ENCODE results near the gene PRKCA.
A peak's percentile ranks its signal among the peaks of the same experiment; 100 is the strongest.

Gene PRKCA

DNA sequence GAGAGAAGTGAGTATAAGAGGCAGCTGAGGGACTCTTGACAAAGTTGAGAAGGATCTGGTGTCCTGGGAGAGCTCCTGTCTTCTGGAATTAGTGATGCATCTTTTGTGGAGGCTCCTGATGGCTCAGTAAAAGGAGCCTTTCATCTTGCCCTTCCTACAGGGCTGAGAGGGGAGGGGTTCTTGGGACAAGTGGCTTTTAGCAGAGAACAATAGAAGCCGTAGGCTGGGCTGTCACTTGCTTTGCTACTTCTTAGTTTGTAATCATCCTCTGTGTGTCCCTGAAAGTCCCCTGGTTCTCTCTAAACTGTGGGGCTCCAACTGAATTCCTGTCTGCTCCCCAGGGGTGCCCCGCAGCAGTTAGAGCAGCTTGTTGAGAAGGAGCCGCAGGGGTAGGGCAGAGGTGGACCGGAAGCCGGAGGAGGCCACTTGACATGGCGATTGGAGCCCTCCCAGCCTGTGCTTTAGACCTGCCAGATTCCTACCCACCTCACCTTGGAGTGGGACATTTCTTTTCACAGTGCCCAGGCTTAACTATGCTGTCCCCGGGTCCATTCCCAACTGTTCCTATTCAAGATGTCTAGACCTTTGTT, 85.1 kb downstream of the PRKCA start:
- DNase-seq (ENCODE audit: low read depth): no peak
- H3K4me3 ChIP-seq (ENCODE audit: low read depth, low read length): no peak overlapping the region
- no peak for TF ChIP-seq POLR2A (IDR thresholded peaks at IDR 0.05; ENCODE audit: extremely low read depth, insufficient read length)
- no peak for TF ChIP-seq MYC (IDR thresholded peaks at IDR 0.05; ENCODE audit: low read depth, low read length)
- TF ChIP-seq, protein P1, sequence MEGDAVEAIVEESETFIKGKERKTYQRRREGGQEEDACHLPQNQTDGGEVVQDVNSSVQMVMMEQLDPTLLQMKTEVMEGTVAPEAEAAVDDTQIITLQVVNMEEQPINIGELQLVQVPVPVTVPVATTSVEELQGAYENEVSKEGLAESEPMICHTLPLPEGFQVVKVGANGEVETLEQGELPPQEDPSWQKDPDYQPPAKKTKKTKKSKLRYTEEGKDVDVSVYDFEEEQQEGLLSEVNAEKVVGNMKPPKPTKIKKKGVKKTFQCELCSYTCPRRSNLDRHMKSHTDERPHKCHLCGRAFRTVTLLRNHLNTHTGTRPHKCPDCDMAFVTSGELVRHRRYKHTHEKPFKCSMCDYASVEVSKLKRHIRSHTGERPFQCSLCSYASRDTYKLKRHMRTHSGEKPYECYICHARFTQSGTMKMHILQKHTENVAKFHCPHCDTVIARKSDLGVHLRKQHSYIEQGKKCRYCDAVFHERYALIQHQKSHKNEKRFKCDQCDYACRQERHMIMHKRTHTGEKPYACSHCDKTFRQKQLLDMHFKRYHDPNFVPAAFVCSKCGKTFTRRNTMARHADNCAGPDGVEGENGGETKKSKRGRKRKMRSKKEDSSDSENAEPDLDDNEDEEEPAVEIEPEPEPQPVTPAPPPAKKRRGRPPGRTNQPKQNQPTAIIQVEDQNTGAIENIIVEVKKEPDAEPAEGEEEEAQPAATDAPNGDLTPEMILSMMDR (IDR thresholded peaks at IDR 0.05; ENCODE audit: low read depth, low read length): no peak
- TF ChIP-seq MAX (IDR thresholded peaks at IDR 0.05; ENCODE audit: low read depth, low read length): no peak

- TF ChIP-seq MYC (IDR thresholded peaks at IDR 0.05; ENCODE audit: low read depth, low read length) (no peak), MAX (IDR thresholded peaks at IDR 0.05; ENCODE audit: low read depth, low read length) (no peak), POLR2A (IDR thresholded peaks at IDR 0.05; ENCODE audit: extremely low read depth, insufficient read length) (no peak)
- TF ChIP-seq, protein P1 (IDR thresholded peaks at IDR 0.05; ENCODE audit: low read depth, low read length): no peak
- no peak for DNase-seq (ENCODE audit: low read depth)
- H3K4me3 ChIP-seq (ENCODE audit: low read depth, low read length): no peak overlapping the region
These were observed 90.5 kb downstream of the PRKCA start for GRCh38 chr17:66392783-66393437.

- no peak for DNase-seq (ENCODE audit: low read depth)
- TF ChIP-seq, protein P1 (IDR thresholded peaks at IDR 0.05; ENCODE audit: low read depth, low read length): no peak
- TF ChIP-seq MYC (IDR thresholded peaks at IDR 0.05; ENCODE audit: low read depth, low read length) (no peak), POLR2A (IDR thresholded peaks at IDR 0.05; ENCODE audit: extremely low read depth, insufficient read length) (no peak), MAX (IDR thresholded peaks at IDR 0.05; ENCODE audit: low read depth, low read length) (no peak)
These were observed 93.5 kb downstream of the PRKCA start for GRCh38 chr17:66395961-66396360.

GRCh38 chr17:66397486-66397885, 95.1 kb downstream of the PRKCA start:
- no peak overlapping the region for H3K4me3 ChIP-seq (ENCODE audit: low read depth, low read length)
- DNase-seq (ENCODE audit: low read depth): peak; percentile 19
- TF ChIP-seq MYC (IDR thresholded peaks at IDR 0.05; ENCODE audit: low read depth, low read length): no peak
- TF ChIP-seq, protein P1 (IDR thresholded peaks at IDR 0.05; ENCODE audit: low read depth, low read length): no peak
- no peak for TF ChIP-seq MAX (IDR thresholded peaks at IDR 0.05; ENCODE audit: low read depth, low read length)
- TF ChIP-seq POLR2A (IDR thresholded peaks at IDR 0.05; ENCODE audit: extremely low read depth, insufficient read length): no peak

More at GRCh38 chr17:66395961-66396360, 93.5 kb downstream of the PRKCA start:
- no peak overlapping the region for H3K4me3 ChIP-seq (ENCODE audit: low read depth, low read length)

- no peak for DNase-seq (ENCODE audit: low read depth)
- TF ChIP-seq POLR2A (IDR thresholded peaks at IDR 0.05; ENCODE audit: extremely low read depth, insufficient read length) (no peak), MYC (IDR thresholded peaks at IDR 0.05; ENCODE audit: low read depth, low read length) (no peak), MAX (IDR thresholded peaks at IDR 0.05; ENCODE audit: low read depth, low read length) (no peak)
- TF ChIP-seq, protein P1 (IDR thresholded peaks at IDR 0.05; ENCODE audit: low read depth, low read length): no peak
- no peak overlapping the region for H3K4me3 ChIP-seq (ENCODE audit: low read depth, low read length)
These were observed 95.6 kb downstream of the PRKCA start for GRCh38 chr17:66398059-66398458.

Data from NB4 (cell line).